Subcutaneous adipose tissue (tissue), 4 donors: ENCODE data around the gene ABCB11. TPM values are rescaled to one million over a fixed set of nuclear protein-coding genes. Genes with fewer than 3 reads are reported as not detected.

ENCODE experiments used
- CTCF ChIP-seq: fragments of 450-650 bp; IDR thresholded peaks from one replicate; pipeline ENCODE4 v1.5.1; 2016; ENCODE audit warnings: low read depth, mild to moderate bottlenecking, control low read depth, antibody characterized with exemption, moderate library complexity
- total RNA-seq, 4 donors: library from RNA; depleted of rRNA; stranded (reverse); fragments of >200 nt; gene quantifications; one replicate each; pipeline ENCODE4 v1.1.0, GENCODE V29; 2016

The ABCB11 gene
- total RNA-seq, 4 donors from 2014 or later = 4.6 to 89.1 (median 13.1) TPM

- TF ChIP-seq CTCF = no peak
Observed at GRCh38 chr2:169049142-169049541, 18.0 kb upstream of the ABCB11 start.

GRCh38 chr2:169047256-169048250 lies 16.4 kb upstream of the ABCB11 start:
- no peak for TF ChIP-seq CTCF

DNA sequence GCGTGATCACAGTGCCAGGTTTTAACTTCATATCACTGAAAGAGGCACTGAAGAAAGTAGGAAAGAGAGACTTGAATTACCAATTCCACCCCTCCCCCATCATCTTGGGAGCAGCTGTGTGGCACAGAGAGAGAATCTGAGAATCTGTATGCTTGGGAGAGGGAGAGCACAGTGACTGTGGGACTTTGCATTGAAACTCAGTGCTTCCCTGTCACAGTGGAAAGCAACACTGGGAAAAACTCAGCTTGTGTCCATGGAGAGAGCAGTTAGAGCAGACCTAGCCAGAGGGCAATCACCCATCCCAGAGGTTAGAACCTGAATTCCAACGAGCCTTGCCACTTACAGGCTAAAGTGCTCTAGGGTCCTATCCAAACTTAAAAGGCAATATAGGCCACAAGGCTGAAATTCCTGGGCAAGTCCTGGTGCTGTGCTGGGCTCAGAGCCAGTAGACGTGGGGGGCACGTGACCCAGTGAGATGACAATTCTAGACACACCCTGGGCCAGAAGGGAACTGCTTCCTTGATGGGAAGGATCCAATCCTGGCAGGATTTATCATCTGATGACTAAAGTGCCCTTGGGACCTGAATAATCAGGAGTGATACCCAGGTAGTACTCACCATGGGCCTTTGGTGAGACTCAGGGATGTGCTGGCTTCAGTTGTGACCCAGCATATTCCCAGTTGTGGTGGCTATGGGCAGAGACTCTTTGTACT lies 15.5 kb upstream of the ABCB11 start:
- TF ChIP-seq CTCF = no peak

DNA sequence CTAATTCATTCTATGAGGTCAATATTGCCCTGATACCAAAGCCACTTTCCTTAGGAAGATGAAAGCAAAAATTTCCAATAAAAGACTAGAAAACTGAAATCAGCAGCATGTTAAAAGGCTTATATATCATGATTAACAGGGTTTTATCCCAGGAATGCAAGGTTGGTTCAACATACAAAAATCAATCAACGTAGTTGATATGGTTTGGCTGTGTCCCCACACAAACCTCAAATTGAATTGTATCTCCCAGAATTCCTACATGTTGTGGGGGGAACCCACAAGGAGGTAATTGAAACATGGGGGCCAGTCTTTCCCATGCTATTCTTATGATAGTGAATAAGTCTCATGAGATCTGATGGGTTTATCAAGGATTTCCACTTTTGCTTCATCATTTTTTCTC lies 11.7 kb upstream of the ABCB11 start:
- no peak for TF ChIP-seq CTCF

GRCh38 chr2:169041594-169041993 lies 10.5 kb upstream of the ABCB11 start:
- no peak for TF ChIP-seq CTCF

- no peak for TF ChIP-seq CTCF
Observed at GRCh38 chr2:169039702-169040101, 8.6 kb upstream of the ABCB11 start.

DNA sequence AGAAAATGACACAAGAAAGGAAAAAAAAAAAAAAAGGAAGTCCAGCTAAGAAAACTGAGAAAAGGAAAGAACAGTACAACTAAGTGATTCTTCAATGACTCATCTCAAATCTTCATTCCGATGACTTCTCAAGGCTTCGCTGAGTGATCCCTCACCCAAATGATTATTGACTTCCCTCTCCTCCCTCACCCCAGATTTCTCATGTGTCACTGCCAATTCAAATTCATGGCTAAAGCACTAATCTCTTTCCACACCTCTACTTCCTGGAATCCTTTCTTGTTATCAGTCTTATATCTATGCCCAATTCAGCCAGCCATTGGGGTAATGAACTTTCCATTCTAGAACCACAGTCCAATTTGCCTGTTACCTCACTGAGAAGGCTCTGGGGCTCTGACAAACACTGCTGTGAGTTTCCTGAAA lies 7.2 kb upstream of the ABCB11 start:
- no peak for TF ChIP-seq CTCF
